Neural progenitor cell (in vitro differentiated cells): ENCODE data around the gene LHB.

Experiments used
- CTCF ChIP-seq: fragments of 200-600 bp; sonication (generic); IDR thresholded peaks from 2 replicates; pipeline ENCODE4 v1.5.1; 2017; ENCODE audit warnings: antibody characterized with exemption, mild to moderate bottlenecking
- EZH2 ChIP-seq: fragments of 200-600 bp; sonication (generic); IDR thresholded peaks from 2 replicates; pipeline ENCODE4 v1.6.1; 2017; ENCODE audit warnings: antibody characterized with exemption, mild to moderate bottlenecking, moderate library complexity
- EZH2phosphoT487 ChIP-seq: fragments of 200-600 bp; sonication (generic); IDR thresholded peaks from 2 replicates; pipeline ENCODE4 v1.6.1; 2017; ENCODE audit warnings: antibody characterized with exemption

- TF ChIP-seq CTCF: no peak
- no peak for TF ChIP-seq EZH2phosphoT487
- TF ChIP-seq EZH2: no peak
Measured at GRCh38 chr19:48966541-48967345, 50.1 kb downstream of the LHB start.
